ENCODE measurements around the gene MCTP1.

DNA sequence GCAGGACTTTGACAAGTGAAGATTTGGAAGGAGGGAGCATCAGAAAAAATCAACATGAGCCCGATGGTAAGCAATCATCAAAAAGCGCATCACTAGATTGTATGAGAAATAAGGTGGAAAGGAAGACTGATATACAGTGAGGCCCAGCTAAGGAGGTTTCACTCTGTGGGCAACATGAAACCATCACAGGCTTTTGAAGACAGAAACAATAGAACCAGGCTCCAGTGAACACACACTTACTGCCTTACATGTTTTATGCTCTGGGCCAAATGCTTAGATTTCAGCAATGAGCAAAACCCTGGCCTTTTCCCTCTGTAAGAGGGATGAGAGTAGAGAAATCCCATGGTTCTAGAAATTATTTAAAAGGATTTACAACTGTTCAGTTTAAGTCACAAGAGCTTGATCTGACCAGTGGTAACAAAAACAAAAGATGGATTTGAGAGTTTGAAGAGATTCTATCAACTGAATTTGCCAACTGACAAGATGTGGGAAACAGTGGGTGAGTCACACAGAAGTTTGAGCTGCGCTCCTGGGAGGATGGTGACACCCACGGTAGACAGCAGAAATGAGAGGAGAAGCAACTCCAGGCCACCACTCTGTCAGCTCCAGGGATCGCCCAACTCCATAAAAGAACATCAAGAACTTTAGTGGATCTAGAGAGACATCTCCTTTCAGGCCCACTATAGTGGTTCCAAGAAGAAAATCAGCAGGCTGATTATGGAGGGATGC lies 261.8 kb downstream of the MCTP1 start:
- no peak for TF ChIP-seq POLR2AphosphoS5 (IDR thresholded peaks at IDR 0.05)
- TF ChIP-seq, protein P1, sequence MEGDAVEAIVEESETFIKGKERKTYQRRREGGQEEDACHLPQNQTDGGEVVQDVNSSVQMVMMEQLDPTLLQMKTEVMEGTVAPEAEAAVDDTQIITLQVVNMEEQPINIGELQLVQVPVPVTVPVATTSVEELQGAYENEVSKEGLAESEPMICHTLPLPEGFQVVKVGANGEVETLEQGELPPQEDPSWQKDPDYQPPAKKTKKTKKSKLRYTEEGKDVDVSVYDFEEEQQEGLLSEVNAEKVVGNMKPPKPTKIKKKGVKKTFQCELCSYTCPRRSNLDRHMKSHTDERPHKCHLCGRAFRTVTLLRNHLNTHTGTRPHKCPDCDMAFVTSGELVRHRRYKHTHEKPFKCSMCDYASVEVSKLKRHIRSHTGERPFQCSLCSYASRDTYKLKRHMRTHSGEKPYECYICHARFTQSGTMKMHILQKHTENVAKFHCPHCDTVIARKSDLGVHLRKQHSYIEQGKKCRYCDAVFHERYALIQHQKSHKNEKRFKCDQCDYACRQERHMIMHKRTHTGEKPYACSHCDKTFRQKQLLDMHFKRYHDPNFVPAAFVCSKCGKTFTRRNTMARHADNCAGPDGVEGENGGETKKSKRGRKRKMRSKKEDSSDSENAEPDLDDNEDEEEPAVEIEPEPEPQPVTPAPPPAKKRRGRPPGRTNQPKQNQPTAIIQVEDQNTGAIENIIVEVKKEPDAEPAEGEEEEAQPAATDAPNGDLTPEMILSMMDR (IDR thresholded peaks at IDR 0.05), result no peak
- TF ChIP-seq POLR2A (IDR thresholded peaks at IDR 0.05), result no peak
